GM21529 (cell line): ENCODE data around the gene CFL1.
"Not testable (repeated sequence)": the region's sequence is repeated elsewhere in the genome, so short reads cannot be mapped to it uniquely, and the experiment has no call there.

Experiments used
- ATAC-seq: cut with Tn5 transposase; IDR thresholded peaks from one replicate; pipeline ENCODE4 v1.9.1; 2021; ENCODE audit not compliant: unreplicated experiment

Gene CFL1

DNA sequence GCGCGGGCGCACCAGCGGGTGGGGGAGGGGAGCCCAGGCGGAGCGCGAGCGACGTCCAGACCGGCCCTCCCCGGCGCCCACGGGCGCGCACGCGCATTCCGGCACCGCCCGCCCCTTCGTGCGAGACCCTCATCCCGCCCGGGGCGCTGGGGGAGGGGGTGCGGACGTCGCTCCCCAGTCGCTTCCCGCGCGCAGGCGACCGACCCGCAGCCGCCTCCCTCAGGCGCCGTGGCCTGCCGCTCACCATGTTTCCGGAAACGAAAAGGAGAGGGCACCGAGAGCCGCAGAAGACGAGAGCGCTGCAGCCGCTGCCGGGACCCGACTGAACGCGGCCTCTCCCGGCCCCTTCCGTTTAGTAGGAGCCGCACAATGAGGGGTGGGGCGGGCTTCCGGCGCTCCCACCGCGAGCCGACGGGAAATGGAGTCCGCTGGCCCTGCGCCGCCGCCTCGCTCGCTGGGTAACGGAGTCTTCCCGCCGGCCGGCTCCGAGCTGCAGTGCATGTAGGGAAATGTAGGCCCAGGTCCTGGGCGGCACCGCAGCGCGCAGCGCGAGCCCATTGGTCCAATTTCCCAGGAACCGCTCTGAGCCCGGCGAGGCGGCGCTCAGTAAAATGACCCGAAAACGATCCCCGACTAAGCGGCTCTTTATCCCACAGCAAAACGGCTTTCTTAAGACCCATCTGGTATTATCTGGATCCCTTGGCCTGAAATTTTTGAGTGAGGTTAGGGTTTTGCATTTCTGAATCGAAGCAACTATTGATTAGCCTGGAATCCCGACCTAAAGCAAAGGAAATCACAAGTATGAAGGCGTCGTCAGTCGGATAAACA is at the start of gene CFL1:
Gene CFL1, minus strand, starts transcription at position 328 of the 828 bp plus-strand sequence. Its CDS starts 81 bp downstream, at position 247.
- ATAC-seq: peak; percentile 41

DNA sequence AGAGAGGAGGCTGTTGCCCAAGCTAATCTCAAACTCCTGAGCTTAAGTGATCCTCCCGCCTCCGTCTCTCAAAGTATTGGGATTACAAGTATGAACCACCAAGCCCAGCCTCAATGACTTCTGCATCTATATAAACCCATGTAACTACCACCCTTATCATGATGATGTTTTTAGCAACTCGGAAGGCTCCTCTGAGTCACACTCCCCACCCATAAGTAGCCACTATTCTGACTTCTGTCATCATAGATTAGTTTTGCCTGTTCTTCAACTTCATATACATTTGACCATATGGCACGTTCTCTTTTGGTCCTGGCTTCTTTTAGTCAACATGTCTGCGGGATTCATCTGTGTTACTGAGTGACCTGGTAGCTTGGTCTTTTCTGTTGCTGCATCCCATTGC is 48.6 kb upstream of the CFL1 start:
- ATAC-seq: no peak

DNA sequence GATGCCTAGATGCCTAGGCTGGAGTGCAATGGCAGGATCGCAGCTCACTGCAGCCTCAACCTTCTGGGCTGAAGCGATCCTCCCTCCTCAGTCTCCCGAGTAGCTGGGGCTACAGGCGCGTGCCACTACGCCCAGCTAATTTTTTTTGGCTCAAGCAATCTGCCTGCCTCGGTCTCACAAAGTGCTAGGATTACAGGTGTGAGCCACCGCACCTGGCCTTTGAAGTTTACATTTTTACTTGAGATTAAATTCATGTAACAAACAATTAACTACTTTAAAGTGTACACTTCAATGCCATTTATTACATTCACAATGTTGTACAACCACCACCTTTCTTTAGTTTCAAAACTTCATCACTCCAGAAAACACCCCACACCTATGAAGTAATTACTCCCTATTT is 45.7 kb upstream of the CFL1 start:
- no peak for ATAC-seq

DNA sequence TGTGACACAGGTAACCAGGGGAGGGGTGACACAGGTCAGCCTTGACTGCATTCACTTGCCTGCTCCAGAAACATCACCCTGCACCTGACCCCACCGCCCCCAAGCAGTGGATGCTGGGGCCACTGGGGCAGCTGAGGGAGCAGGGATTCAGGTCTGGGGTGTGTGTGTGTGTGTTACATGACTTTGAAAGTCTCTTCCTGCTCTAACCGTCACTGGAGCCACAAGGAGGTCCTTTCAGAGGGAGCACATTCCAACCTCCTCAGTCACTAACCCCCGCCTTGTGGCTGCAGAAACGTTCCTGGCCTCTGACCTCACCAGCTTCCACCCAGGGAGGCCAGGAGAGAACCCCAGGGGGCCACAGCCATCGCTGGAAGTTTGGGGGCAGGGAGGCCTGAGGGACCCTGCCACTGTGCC is 45.1 kb upstream of the CFL1 start:
- no peak for ATAC-seq

DNA sequence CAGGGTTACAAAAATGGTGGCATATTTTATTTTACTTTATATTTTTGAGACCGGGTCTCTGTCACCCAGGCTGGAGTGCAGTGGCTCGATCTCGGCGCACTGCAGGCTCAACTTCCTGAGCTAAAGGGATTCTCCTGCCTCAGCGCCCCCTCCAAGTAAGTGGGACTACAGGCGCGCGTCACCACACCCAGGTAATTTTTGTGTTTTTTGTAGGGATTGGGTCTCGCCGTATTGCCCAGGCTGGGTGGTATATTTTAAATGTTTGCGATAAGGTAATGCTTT is 42.9 kb upstream of the CFL1 start:
- ATAC-seq: no peak

DNA sequence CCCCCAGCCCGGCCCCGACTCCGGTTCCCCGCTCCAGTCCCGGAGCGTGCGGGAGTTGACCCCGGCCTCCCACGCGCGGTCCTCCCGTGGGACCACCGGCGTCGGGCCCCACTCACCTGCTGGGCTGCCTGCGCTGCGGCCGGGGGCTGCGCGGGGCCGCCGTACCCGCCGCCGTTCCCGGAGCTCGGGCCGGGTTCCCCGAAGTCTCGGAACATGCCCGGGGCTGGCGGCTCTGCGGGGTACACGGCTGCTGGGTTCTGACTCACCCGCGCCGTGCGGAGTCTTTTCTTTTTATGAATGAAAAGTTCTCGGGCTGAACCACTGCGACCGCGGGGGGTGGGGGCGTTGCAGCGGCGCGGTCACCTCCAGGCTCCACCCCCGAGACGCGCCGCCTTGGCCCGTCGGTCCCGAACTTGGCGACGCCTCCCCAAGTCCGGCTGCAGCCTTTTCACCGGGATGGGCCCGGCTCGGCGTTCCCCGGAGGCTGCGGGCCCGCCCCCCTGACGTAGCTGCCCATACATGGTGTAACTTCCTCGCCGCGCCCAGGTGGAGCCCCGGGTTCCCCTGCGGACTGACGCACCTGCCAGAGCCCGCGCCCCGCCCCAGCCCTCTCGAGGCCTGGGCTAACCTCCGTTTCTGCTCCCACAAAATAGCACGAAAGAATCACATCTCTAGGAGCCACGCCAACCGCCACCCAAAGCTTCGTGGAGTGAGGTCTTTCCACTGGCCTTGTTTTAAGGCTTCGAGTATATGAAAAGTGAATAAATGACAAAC is 42.3 kb upstream of the CFL1 start, which contains the start of gene FOSL1:
Gene FOSL1, minus strand, starts transcription at position 264 of the 774 bp plus-strand sequence. Its CDS starts 49 bp downstream, at position 215.
- peak; percentile 79 for ATAC-seq

DNA sequence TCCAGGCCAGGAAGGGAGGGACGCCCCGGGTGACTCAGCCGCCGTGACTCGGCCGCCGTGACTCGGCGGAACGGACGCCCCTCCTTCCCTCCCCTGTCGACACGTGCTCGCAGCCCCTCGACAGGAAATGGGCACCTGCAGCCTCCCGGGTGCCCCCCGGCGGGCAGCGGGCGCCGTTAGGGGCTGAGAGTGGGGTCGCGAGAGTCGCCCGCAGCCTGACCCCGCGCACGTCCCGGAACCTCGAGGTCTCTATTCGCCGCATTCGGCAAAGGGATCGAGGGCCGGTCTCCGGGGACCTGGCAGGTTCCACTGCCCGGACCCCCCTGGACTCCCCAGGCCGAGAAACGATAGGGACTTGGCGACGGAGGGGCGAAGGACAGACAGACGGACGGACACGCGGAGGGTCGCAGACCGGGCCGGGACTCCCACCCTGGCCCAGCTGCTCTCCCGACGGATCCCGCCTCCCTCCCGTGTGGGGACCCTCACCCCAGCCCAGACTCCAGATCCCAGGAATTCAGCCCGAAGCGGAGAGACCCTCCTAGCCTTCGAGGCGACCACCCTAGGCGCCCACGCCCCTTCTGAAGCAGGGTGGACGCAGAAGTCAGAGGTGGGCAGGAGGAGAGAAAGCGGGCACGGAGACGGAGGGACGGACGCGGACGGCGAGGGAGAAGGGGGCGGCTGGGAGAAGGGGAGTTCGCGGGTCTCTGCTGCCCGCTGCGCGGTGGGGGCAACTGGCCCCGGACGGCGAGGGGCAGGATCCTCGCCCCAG is 41.6 kb upstream of the CFL1 start:
- ATAC-seq: no peak

DNA sequence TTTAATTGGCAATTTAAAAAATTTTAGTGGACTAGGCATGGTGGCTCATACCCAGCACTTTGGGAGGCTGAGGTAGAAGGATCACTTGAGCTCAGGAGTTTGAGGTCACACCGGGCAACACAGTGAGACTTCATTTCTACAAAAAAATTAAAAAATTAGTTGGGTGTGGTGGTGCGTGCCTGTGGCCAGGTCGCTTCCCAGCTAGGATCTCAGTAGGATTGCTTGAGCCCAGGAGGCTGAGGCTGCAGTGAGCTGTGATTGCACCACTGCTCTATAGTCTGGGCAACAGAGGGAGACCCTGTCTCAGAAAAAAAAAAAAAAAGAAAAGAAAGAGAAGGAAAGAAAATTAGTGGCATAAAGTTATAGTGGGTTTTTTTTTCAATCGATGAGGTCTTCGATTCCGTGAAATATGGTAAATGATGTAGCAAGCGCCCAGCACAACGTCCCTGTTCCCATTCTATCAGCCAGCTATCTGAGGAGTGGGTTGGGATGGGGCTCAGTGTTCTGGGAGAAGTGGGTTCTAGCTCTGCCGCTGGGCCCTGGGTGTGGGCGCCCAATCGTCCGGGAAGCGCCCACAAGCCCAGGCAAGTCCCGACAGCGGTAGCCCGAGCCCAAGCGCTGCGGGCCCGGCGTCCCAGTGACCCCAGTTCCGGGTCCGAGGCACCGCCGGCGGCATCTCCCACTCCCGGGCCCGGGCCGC is 40.8 kb upstream of the CFL1 start:
- ATAC-seq: no peak

DNA sequence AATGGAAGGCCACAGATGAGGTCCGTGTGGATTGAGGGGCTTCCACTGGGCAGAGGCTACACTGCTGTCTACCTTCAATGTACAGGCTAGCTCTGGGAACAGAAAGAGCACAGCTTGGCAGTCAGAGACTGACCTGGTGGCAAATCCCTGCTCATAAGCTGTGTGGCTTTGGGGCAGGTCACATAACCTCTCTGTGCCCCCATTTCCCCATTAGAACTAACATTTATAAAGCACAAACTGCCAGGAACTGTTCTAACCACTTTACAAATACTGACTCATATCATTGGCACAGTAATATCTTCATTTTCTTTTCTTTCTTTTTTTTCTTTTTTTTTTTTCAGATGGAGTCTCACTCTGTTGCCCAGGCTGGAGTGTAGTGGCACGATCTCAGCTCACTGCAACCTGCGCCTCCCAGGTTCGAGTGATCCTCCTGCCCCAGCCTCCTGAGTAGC is 39.1 kb upstream of the CFL1 start:
- ATAC-seq: no peak

DNA sequence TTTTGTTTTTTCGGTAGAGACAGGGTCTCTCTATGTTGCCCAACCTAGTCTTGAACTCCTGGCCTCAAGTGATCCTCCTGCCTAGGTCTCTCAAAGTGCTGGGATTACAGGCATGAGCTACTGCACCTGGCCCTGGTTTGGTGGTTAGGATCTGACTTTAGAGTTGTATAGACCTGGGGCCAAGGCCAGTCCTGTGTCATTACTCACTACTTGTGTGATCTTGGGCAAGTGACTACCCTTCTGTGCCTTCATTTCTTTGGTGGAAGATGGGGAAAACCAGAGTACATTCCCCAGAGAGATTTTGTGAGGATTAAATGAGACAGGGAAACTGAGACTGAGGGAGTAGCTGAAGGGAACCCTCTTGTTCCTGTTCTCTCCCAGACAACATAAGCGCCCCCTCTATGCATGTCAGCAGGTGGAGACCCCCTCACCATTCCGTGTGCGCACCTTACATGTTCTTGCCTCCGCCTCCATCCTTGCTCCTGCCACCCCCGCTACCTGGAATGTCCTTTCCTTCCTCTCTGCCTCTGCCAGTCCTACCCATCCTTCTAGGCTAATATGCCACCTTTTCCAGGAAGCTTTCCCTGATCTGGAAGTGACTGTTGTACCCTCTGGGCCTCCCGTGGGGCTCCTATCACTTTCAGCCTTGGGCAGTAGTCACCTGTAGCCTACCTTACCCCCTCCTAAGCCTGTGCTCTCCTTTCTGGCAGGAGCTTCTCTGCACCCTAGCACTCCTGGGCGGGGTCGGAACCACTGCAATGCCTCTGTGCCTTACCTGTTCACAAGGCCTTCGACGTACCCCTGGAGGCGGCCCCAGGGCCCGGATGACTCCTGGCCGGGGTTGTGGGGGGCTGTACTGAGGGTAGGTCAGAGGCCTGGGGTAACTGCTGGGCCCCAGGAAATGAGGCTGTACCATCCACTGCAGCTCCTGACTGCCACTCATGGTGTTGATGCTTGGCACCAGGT is 38.3 kb upstream of the CFL1 start:
- ATAC-seq: no peak

DNA sequence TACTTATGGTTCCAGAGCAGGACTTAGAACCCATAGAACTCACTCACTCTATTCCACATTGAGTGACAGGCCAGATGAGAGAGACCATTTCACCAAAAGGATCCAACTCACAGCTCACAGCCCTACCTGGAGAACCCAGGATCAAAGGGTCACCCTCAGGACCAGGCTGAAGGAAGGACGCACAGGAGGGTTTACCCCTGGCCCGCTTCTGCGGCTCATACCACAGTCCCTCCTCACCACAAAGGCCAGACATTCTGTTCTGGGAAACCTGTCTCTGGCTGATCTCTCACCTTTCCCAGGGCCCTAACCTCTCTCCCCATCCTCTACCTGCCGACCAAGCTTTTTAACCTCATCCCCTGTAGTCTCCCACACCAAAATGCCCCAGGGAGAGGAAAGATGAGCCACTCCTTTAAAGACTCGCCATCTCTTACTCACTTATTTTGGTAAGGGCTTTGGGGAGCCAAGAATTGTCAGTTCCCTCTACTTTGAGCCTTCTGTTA is 37.6 kb upstream of the CFL1 start:
- no peak for ATAC-seq

DNA sequence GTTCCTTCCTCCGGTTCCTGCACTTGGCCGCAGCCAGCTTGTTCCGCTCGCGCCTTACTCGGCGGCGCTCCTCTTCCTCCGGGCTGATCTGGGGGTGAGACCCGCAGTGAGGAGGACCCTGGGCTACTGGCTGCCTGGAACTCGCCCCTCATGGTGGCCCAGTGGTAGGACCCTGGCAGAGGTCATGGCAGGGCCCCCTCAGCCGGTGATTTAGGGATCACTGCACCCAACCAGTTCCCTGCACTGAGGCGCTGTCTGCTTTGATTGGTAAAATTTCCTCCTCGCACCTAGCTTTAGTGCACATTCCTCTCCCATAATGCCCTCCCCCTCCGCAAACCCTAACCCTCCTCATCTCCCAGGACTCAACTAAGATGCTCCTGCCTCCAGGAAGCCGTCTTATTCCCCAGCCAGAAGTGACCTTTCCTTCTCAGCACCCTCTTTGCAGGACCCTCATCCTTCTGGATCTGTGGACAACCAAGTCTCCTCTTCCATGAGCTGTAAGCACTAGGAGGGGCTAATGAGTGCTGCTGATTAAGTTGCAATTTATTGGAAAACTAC is 36.1 kb upstream of the CFL1 start:
- no peak for ATAC-seq

DNA sequence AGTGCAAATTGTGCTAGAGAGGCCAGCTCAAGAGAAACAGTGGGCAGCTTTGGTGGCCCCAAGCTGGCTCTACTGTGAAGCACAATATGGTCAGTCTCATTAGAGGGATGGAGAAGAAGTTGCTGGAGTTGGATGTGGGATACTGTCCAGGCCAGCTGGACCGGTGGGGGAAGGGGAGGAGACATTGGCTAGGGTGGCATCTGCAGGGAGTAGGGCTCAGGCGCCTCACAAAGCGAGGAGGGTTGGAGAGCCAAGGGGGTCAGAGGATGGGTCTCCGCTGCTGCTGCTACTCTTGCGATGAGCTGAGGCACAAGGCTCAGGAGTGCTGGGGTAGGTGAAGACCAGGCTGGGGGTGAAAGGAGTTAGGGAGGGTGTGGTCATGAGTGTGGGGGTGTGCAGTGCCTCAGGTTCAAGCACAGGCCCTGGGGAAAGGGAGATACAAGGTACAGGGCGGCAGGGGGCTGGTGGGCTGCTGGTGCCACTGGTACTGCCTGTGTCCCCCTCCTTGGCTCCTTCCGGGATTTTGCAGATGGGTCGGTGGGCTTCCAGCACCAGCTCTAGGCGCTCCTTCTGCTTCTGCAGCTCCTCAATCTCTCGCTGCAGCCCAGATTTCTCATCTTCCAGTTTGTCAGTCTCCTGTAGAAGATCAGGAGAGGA is 34.8 kb upstream of the CFL1 start:
- ATAC-seq: no peak

DNA sequence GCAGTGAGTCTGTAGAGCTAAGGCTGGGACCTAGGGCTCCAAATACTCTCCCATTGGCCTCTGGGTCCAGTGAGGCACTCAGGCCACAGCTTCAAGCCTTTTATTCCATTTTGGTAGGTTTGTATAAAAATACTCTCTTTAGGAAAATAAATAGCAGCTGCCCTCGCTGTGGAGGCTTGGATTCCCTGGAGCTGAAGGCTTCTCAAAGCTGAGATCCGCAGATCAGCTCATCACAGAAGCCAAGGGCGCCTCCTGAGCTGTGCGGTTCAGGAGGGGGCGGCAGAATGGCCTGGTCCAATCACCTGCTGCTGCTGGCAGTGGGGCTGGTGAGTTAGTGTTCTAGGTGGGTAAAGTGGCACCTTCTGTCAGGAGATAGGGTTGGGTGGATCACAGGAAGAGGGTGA is 34.2 kb upstream of the CFL1 start:
- ATAC-seq: not testable (repeated sequence)

DNA sequence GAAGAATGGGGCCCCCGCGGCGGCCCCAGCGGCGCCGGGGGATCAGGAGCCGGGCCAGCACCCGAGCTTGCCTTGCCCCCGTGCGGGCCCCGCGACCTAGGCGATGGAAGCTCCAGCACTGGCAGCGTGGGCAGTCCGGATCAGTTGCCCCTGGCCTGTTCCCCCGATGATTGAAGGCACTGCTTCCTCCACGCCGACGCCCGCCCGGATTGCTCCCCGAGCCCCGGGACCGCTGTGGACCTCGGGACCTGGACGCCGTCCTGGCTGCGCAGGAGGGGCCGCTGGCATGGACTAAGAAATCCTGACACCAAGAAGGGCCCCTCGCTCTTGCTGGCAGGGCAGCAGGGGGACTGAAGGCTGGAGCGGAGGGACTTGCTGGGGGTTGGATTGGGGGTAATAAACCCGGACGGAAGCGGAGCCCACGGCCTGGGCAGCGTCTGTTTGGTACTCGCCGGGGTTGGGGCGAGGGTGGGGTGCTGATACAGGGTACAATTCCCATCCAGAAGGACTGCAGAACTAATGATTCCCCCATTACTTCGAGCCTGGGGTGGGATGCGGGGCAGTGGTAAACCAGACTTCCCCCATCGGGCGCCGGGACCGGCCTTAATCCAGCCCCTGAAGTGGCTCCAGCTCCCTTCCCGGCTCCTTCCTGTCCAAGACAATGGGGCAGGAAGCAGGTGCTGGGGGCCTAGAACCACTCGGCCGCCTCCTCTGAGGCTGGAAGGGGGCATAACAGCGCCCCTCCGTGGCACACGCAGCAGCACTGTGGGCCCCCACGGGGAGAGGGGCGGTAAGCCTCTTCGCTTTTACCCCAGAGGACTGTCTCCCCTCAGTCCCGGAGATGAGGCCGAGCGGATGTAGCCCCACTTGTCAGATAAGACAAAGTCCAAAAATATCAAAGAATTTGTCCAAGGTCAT is 33.5 kb upstream of the CFL1 start:
- ATAC-seq: no peak

DNA sequence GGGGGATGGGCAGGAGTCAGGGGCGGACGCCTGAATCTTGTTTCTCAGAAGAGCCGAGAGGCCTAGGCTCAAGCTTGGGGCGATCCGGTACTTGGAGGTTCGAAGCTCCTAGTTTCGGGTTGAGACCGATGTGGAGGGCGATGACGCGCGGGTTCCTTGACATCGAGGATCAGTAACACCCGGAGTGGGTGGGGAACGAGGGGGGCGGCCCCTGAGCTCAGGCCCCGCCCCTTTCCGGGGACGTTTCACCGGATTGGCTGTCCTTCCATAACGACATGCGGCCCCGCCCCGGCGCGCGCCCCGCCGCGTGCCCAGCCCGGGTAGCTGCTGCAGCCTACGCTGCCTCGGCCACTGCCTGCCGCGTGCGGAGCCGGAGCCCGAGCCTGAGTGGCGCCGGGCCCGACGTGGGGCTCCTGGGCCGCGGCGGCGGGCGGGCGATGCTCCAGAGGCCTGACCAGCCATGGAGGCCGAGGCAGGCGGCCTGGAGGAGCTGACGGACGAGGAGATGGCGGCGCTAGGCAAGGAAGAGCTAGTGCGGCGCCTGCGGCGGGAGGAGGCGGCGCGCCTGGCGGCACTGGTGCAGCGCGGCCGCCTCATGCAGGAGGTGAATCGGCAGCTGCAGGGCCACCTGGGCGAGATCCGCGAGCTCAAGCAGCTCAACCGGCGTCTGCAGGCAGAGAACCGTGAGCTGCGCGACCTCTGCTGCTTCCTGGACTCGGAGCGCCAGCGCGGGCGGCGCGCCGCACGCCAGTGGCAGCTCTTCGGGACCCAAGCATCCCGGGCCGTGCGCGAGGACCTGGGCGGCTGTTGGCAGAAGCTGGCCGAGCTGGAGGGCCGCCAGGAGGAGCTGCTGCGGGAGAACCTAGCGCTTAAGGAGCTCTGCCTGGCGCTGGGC is 32.6 kb upstream of the CFL1 start, which contains the start of gene CCDC85B:
Gene CCDC85B, plus strand, starts transcription at position 350 of the 895 bp plus-strand sequence. Its CDS starts 111 bp downstream, at position 461.
- ATAC-seq: peak; percentile 54
